Measurements from ENCODE around the gene DLEU7.

DLEU7 gene

GRCh38 chr13:50842990-50843256 lies 569 bp downstream of the DLEU7 start:
- no peak for DNase-seq (ENCODE audit: low read depth)

- no peak for DNase-seq (ENCODE audit: low read depth)
Observed at GRCh38 chr13:50842251-50842989, 1.1 kb downstream of the DLEU7 start.

- DNase-seq (ENCODE audit: low read depth): no peak
Observed at GRCh38 chr13:50841786-50842185, 1.7 kb downstream of the DLEU7 start.

- DNase-seq (ENCODE audit: low read depth): no peak
Observed at GRCh38 chr13:50840284-50840683, 3.2 kb downstream of the DLEU7 start.

GRCh38 chr13:50839828-50840227 lies 3.7 kb downstream of the DLEU7 start:
- no peak for DNase-seq (ENCODE audit: low read depth)

- no peak for DNase-seq (ENCODE audit: low read depth)
Observed at GRCh38 chr13:50838701-50839100, 4.8 kb downstream of the DLEU7 start.

GRCh38 chr13:50838031-50838430 lies 5.5 kb downstream of the DLEU7 start:
- DNase-seq (ENCODE audit: low read depth): no peak

- no peak for DNase-seq (ENCODE audit: low read depth)
Observed at GRCh38 chr13:50831512-50831911, 12.0 kb downstream of the DLEU7 start.

GRCh38 chr13:50829896-50830295 lies 13.6 kb downstream of the DLEU7 start:
- peak; percentile 44 for DNase-seq (ENCODE audit: low read depth)

GRCh38 chr13:50829226-50829625 lies 14.3 kb downstream of the DLEU7 start:
- DNase-seq (ENCODE audit: low read depth): no peak

- no peak for DNase-seq (ENCODE audit: low read depth)
Observed at GRCh38 chr13:50826035-50826434, 17.5 kb downstream of the DLEU7 start.

GRCh38 chr13:50812242-50812641 lies 31.2 kb downstream of the DLEU7 start:
- no peak for DNase-seq (ENCODE audit: low read depth)

GRCh38 chr13:50810998-50811397 lies 32.5 kb downstream of the DLEU7 start:
- DNase-seq (ENCODE audit: low read depth): no peak

- no peak for DNase-seq (ENCODE audit: low read depth)
Observed at GRCh38 chr13:50810468-50810867, 33.0 kb downstream of the DLEU7 start.

- DNase-seq (ENCODE audit: low read depth): peak; percentile 43
Observed at GRCh38 chr13:50809133-50810090, 34.1 kb downstream of the DLEU7 start.

GRCh38 chr13:50805805-50806204 lies 37.7 kb downstream of the DLEU7 start:
- no peak for DNase-seq (ENCODE audit: low read depth)

- peak; percentile 74 for DNase-seq (ENCODE audit: low read depth)
Observed at GRCh38 chr13:50801087-50801931, 42.2 kb downstream of the DLEU7 start.

GRCh38 chr13:50800091-50800739 lies 43.3 kb downstream of the DLEU7 start:
- no peak for DNase-seq (ENCODE audit: low read depth)

- DNase-seq (ENCODE audit: low read depth): peak; percentile 44
Observed at GRCh38 chr13:50798923-50799322, 44.6 kb downstream of the DLEU7 start.

GRCh38 chr13:50797091-50797490 lies 46.4 kb downstream of the DLEU7 start:
- peak; percentile 42 for DNase-seq (ENCODE audit: low read depth)

- no peak for DNase-seq (ENCODE audit: low read depth)
Observed at GRCh38 chr13:50796463-50796862, 47.0 kb downstream of the DLEU7 start.

GRCh38 chr13:50794226-50794625 lies 49.3 kb downstream of the DLEU7 start:
- DNase-seq (ENCODE audit: low read depth): no peak
